Heart left ventricle (tissue), 16 donors: ENCODE measurements around the gene MIP. TPM values are rescaled to one million over a fixed set of nuclear protein-coding genes. Genes with fewer than 3 reads are reported as not detected.

Experiments used
- ATAC-seq, 4 donors: fragments of 200-7000 bp; cut with Tn5 transposase; one replicate each; pipeline ENCODE4 v1.9.1; 2020 to 2022; ENCODE audit warnings: moderate library complexity in 4 of 4, mild to moderate bottlenecking in 3 of 4, moderate number of reproducible peaks in 1 of 4
- DNase-seq, 5 donors: peaks; one replicate each; pipeline ENCODE4 v3.0.0-alpha.2; 2020
- H3K27ac ChIP-seq, 12 donors: fragments of 200-600 bp; sonication (generic) in 4 of 12; one replicate each; pipeline versions ENCODE4 v1.5.0 to v1.8.0; 2016 to 2022; ENCODE audit warnings: mild to moderate bottlenecking in 2 of 12
- H3K27me3 ChIP-seq, 9 donors: fragments of 200-600 bp; sonication (generic) in 2 of 9; one replicate each; pipeline versions ENCODE4 v1.5.1 to v1.8.0; 2016 to 2022; ENCODE audit warnings: mild to moderate bottlenecking in 3 of 9
- H3K36me3 ChIP-seq, 9 donors: fragments of 200-600 bp; sonication (generic) in 2 of 9; one replicate each; pipeline versions ENCODE4 v1.5.0 to v1.8.0; 2018 to 2022; ENCODE audit warnings: mild to moderate bottlenecking in 2 of 9
- H3K4me1 ChIP-seq, 12 donors: fragments of 200-600 bp; sonication (generic) in 4 of 12; one replicate each; pipeline versions ENCODE4 v1.5.0 to v1.8.0; 2016 to 2022; ENCODE audit warnings: mild to moderate bottlenecking in 3 of 12
- H3K4me3 ChIP-seq, 12 donors: fragments of 200-600 bp; sonication (generic) in 4 of 12; one replicate each; pipeline versions ENCODE4 v1.5.0 to v1.8.0; 2017 to 2022; ENCODE audit warnings: mild to moderate bottlenecking in 9 of 12, moderate library complexity in 4 of 12
- H3K9me3 ChIP-seq, 12 donors: fragments of 200-600 bp; sonication (generic) in 4 of 12; one replicate each; pipeline versions ENCODE4 v1.5.0 to v1.8.0; 2016 to 2022; ENCODE audit warnings: mild to moderate bottlenecking in 1 of 12
- POLR2A ChIP-seq, 2 donors: fragments of 450-650 bp; IDR thresholded peaks; one replicate each; pipeline ENCODE4 v1.6.1; 2017; ENCODE audit warnings: antibody characterized with exemption in 2 of 2, mild to moderate bottlenecking in 2 of 2, moderate library complexity in 2 of 2
- WGBS, 4 donors: extraction: QIAGEN DNeasy Blood & Tissue Kit in 2 of 4; methylation state at CpG; one replicate each; pipeline versions ENCODE4 v1.1.5 to v1.1.7; 2013 to 2018; 5-methylcytosine and 5-hydroxymethylcytosine counted together
- intact Hi-C, 10 donors: fragments of 100-400 bp; cut with DNase I; formaldehyde crosslinking; loops; one replicate each; pipeline versions ENCODE4 v1.11.1 to v1.14.2; 2022
- polyA plus RNA-seq, 2 donors: library from polyadenylated mRNA; stranded (reverse); fragments of 200-250 nt; gene quantifications; one replicate each; pipeline ENCODE4 v1.2.3, GENCODE V29; 2013
- total RNA-seq, 9 donors: library from RNA; depleted of rRNA in 2 of 9; stranded (reverse); fragments of >200 nt in 2 of 9; fragmentation: NEBNext Ultra II Directional in 3 of 9; extraction: Animal tissue kit (Norgen Biotek cat#: 25700) in 3 of 9; gene quantifications; one replicate each; pipeline versions ENCODE4 v1.1.0 to v1.2.4, GENCODE V29; 2016 to 2023
- TF ChIP-seq, protein P1 (sequence below), 12 donors: fragments of 200-600 bp; sonication (generic) in 4 of 12; IDR thresholded peaks; one replicate each; pipeline versions ENCODE4 v1.5.0 to v1.8.0; 2018 to 2022; ENCODE audit warnings: antibody characterized with exemption in 12 of 12, mild to moderate bottlenecking in 5 of 12
- donor health status: ischemic (EF 13 %, LVEDD 7.1; RV severe dilation, severe dysfunction).
- donor health status: healthy with polysubstance abuse.
- donor health status: DM: no; HTN: yes; CAD: no.
- donor health status: DM: no; HTN: no; CAD: no.
- donor health status: ischemic (EF 25% LVEDD 6.9; RV normal size, moderate dysfunction).
- donor health status: ischemic (EF 25% LVEDD 5.7; RV mildly dilated, moderate dysfunction).
- donor health status: healthy.
- donor health status: DM: yes; HTN: yes; CAD: no.
- donor health status: ischemic (EF 35%, LVEDD 5.7; RV mildly dilated, moderate dysfunction).
- donor health status: nonischemic (EF 11% LVEDD 7.7; RV severe dilation, severe dysfunction).
- donor health status: DM: yes; HTN: yes; CAD: no.
- donor health status: PGD.
- donor health status: ischemic (EF 29% LVEDD 5.4; RV normal size, mild dysfunction).
- donor health status: nonischemic (EF 23%, LVEDD 6.1; RV moderate dilation, normal function).

MIP gene
- total and polyA plus RNA-seq, 11 donors, result 0.28 to 0.32 TPM; not detected in 9

DNA sequence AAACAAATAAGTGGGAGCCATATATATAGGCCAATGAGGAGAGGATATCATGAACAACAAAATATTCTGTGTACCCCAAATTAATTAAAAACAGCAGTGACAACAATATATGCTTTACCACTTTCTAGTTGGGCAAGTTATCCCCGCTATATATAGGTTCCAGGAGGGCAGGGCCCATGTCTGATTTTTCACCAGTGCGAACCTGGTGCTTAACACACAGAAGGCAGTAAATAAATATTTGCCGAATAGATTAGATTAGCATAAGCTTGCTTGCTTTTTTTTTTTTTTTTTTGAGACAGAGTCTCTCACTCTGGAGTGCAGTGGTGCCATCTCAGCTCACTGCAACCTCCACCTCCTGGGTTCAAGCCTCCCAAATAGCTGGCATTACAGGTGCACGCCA is 3.4 kb upstream of the MIP start:
- intact Hi-C loops, result loop anchor here in 1 of 10 donors (10.0 kb wide), 1 partner anchor 93 kb away; the partner anchor contains the start of genes APOF and STAT2
- TF ChIP-seq, protein P1, sequence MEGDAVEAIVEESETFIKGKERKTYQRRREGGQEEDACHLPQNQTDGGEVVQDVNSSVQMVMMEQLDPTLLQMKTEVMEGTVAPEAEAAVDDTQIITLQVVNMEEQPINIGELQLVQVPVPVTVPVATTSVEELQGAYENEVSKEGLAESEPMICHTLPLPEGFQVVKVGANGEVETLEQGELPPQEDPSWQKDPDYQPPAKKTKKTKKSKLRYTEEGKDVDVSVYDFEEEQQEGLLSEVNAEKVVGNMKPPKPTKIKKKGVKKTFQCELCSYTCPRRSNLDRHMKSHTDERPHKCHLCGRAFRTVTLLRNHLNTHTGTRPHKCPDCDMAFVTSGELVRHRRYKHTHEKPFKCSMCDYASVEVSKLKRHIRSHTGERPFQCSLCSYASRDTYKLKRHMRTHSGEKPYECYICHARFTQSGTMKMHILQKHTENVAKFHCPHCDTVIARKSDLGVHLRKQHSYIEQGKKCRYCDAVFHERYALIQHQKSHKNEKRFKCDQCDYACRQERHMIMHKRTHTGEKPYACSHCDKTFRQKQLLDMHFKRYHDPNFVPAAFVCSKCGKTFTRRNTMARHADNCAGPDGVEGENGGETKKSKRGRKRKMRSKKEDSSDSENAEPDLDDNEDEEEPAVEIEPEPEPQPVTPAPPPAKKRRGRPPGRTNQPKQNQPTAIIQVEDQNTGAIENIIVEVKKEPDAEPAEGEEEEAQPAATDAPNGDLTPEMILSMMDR (IDR thresholded peaks at IDR 0.05), result no peak
- no peak for TF ChIP-seq POLR2A (IDR thresholded peaks at IDR 0.05)
- ATAC-seq (no peak), DNase-seq (no peak)
- no peaks in the 10 kb centered on the region for H3K36me3 ChIP-seq
- H3K9me3 ChIP-seq, result no peaks in the 10 kb centered on the region
- H3K27ac ChIP-seq, result no peak overlapping the region
- no peaks in the 10 kb centered on the region for H3K27me3 ChIP-seq
- WGBS, 4 donors, result 88 to 93% (median 91%) methylated on average over 4 of the region's 4 CpGs
- no peak overlapping the region for H3K4me3 ChIP-seq
- H3K4me1 ChIP-seq, result no peaks in the 10 kb centered on the region

DNA sequence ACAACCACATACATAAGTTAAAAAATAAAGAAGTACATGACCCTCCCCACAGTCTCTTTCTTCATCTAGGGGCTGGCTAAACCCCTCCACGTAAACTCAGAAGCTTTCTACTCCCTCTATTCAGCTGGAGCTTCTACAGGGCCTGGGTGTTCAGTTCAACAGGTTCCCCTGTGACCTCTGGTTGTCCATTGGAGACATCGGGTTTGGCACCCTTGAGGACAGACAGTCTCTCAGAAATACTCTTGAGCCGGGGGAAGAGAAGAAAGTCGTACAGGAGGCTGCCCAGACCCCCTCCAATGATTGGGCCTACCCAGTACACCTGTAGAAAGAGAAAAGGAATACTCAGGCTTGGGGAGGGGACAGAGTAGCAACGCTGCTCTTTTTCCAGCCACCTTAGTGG is 3.3 kb downstream of the MIP start:
- DNase-seq (no peak), ATAC-seq (no peak)
- TF ChIP-seq, protein P1 (IDR thresholded peaks at IDR 0.05), result no peak
- no peak for TF ChIP-seq POLR2A (IDR thresholded peaks at IDR 0.05)
- Histone ChIP-seq H3K4me1 (peaks cover 0 to 22% (median 10%) of the 10 kb centered on the region in 12 donors), H3K9me3 (no peaks in the 10 kb centered on the region), H3K4me3 (no peak overlapping the region), H3K27me3 (no peaks in the 10 kb centered on the region), H3K27ac (no peak overlapping the region), H3K36me3 (no peaks in the 10 kb centered on the region)
- intact Hi-C loops, result loop anchor here in 2 of 10 donors (5.0 to 10.0 kb wide), 2 partner anchors 86 to 89 kb away; partner anchors contain the start of genes APOF (in 2 of the 2) and STAT2 (in 2 of the 2)
- 69 to 89% (median 79%) methylated on average over 5 of the region's 5 CpGs for WGBS, 4 donors

DNA sequence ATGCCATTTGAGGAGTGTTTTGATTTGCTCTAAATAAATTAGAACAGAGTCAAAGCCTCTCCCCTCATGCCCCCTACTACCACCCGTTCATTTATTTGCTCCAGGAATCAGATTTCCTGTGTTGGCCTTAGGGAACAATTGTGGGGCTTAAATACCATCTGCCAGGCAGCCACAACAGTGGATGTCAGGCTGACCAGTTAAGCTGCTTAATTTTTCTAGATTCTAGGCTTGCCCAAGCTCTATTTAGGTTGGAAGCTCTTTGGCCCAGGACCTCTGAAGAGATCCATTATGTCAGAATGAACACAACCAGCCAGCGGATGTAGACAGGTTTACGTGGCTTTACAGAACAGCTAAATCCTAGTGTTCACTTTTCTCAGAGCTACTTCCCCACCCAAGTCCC is 4.2 kb downstream of the MIP start:
- intact Hi-C loops, result loop anchor here in 2 of 10 donors (5.0 to 10.0 kb wide), 2 partner anchors 85 to 88 kb away; partner anchors contain the start of genes APOF (in 2 of the 2) and STAT2 (in 2 of the 2)

DNA sequence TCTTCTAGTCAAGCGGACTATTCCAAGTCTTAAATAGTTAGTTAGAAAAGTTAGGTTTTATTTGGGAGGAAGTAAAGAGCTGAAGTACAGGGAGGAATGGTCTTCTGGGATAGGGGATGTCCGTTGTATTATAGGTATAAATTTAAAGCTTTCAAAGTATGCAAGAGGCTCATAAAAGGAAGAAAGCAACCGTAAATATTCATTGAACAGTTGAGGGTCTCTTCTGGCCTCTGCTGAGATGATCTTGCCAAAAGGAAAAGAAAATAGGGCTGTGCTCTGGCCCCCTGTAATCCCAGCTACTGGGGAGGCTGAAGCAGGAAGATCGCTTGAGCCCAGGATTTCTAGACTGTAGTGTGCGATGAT is 4.9 kb downstream of the MIP start:
- Histone ChIP-seq H3K4me3 (peak overlapping the region; percentile 46 to 86 (median 69)), H3K36me3 (no peaks in the 10 kb centered on the region), H3K27me3 (no peaks in the 10 kb centered on the region), H3K9me3 (no peaks in the 10 kb centered on the region), H3K4me1 (peaks cover 0 to 22% (median 10%) of the 10 kb centered on the region in 12 donors), H3K27ac (peak overlapping the region; percentile 69 to 94 (median 86))
- DNase-seq (no peak), ATAC-seq (no peak)
- intact Hi-C loops, result loop anchor here in 7 of 10 donors (2.0 to 10.0 kb wide), 5 partner anchors 19 to 117 kb away; partner anchors contain the start of genes STAT2 (in 6 of the 7), APOF (in 5 of the 7), PAN2 (in 1 of the 7) and SPRYD4 (in 1 of the 7)
- TF ChIP-seq, protein P1 (IDR thresholded peaks at IDR 0.05), result no peak
- TF ChIP-seq POLR2A (IDR thresholded peaks at IDR 0.05), result no peak
- WGBS, 4 donors, result 35 to 41% (median 37%) methylated on average over 5 of the region's 5 CpGs

More for the DNA sequence above, 4.2 kb downstream of the MIP start:
- Histone ChIP-seq H3K36me3 (no peaks in the 10 kb centered on the region), H3K4me1 (peaks cover 0 to 22% (median 10%) of the 10 kb centered on the region in 12 donors), H3K4me3 (no peak overlapping the region), H3K27me3 (no peaks in the 10 kb centered on the region), H3K27ac (peak overlapping the region in 2 of 12 donors; percentile 92 to 94), H3K9me3 (no peaks in the 10 kb centered on the region)
- TF ChIP-seq, protein P1 (IDR thresholded peaks at IDR 0.05), result no peak
- no peak for TF ChIP-seq POLR2A (IDR thresholded peaks at IDR 0.05)
- ATAC-seq (no peak), DNase-seq (no peak)
- WGBS, 4 donors, result 89 to 93% (median 91%) methylated on average over 3 of the region's 3 CpGs
